ENCODE measurements around the gene KRTAP5-11.
"Not testable (repeated sequence)": the region's sequence is repeated elsewhere in the genome, so short reads cannot be mapped to it uniquely, and the experiment has no call there.

- not testable (repeated sequence) for TF ChIP-seq CTCF, EZH2, EZH2phosphoT487 (IDR thresholded peaks at IDR 0.05)
Observed at GRCh38 chr11:71539971-71540370, 42.7 kb downstream of the KRTAP5-11 start.

All from neural progenitor cell (in vitro differentiated cells).